B cell (primary cell): ENCODE measurements around the gene KPNB1. TPM values are rescaled to one million over a fixed set of nuclear protein-coding genes. Genes with fewer than 3 reads are reported as not detected.

Experiments used
- ATAC-seq: fragments of 200-7000 bp; cut with Tn5 transposase; one replicate; pipeline ENCODE4 v1.10.0; 2021; ENCODE audit warnings: low read depth, mild to moderate bottlenecking, moderate number of reproducible peaks, moderate library complexity
- CTCF ChIA-PET: fragments of 350-600 bp; sonication (Branson Sonifier 250); formaldehyde crosslinking; loops from one replicate; lab custom pipeline; 2021; ENCODE audit warnings: antibody characterized with exemption, inconsistent platforms; lab: Charles Lee
- POLR2A ChIA-PET: fragments of 350-600 bp; sonication (Branson Sonifier 250); formaldehyde crosslinking; loops from one replicate; lab custom pipeline; 2021; ENCODE audit warnings: antibody characterized with exemption; lab: Charles Lee
- DNase-seq: peaks from one replicate; pipeline ENCODE4 v3.0.0; 2013
- H2AFZ ChIP-seq: 2 replicates; pipeline ENCODE4 v1.6.1; 2012; ENCODE audit warnings: mild to moderate bottlenecking, low read depth, low read length; ENCODE audit not compliant: insufficient read depth, poor library complexity, severe bottlenecking
- H3K27ac ChIP-seq, 2 donors: 1 replicate in 1 of 2; 2 replicates in 1 of 2; pipeline ENCODE4 v1.5.1; 2012 to 2013; ENCODE audit warnings: low read length in 2 of 2, mild to moderate bottlenecking in 2 of 2, moderate library complexity in 1 of 2
- H3K27me3 ChIP-seq, 4 experiments: fragments of 200-600 bp in 1 of 4; sonication (generic) in 1 of 4; replicated peaks in 1 of 4; 1 replicate in 2 of 4; 2 replicates in 2 of 4; pipeline versions ENCODE4 v1.6.1 to v1.7.0; 2013 to 2016; ENCODE audit warnings: low read length in 3 of 4, mild to moderate bottlenecking in 2 of 4, mixed read lengths in 1 of 4, moderate library complexity in 1 of 4; ENCODE audit not compliant: insufficient read depth in 4 of 4, control insufficient read depth in 3 of 4; ENCODE audit errors: control extremely low read depth in 1 of 4
- H3K36me3 ChIP-seq, 2 experiments: replicated peaks in 1 of 2; 1 replicate in 1 of 2; 2 replicates in 1 of 2; pipeline versions ENCODE4 v1.6.1 to v1.7.1; 2013; ENCODE audit warnings: low read length in 1 of 2; ENCODE audit not compliant: insufficient read depth in 2 of 2, control insufficient read depth in 1 of 2; ENCODE audit errors: control extremely low read depth in 1 of 2, extremely low read depth in 1 of 2
- H3K4me1 ChIP-seq, 2 donors: fragments of 200-600 bp in 1 of 2; sonication (generic) in 1 of 2; 1 replicate in 1 of 2; 2 replicates in 1 of 2; pipeline versions ENCODE4 v1.5.1 to v1.6.1; 2013 to 2017; ENCODE audit warnings: low read length in 2 of 2; ENCODE audit not compliant: control insufficient read depth in 2 of 2, insufficient read depth in 2 of 2
- H3K4me2 ChIP-seq: replicated peaks from 2 replicates; pipeline ENCODE3; 2012; ENCODE audit warnings: mild to moderate bottlenecking, low read depth, low read length; ENCODE audit not compliant: poor library complexity, severe bottlenecking
- H3K4me3 ChIP-seq, 5 experiments: fragments of 200-600 bp in 1 of 5; sonication (generic) in 1 of 5; 1 replicate in 3 of 5; 2 replicates in 2 of 5; pipeline versions ENCODE4 v1.5.1 to v1.7.0; 2011 to 2016; ENCODE audit warnings: low read length in 4 of 5, mild to moderate bottlenecking in 4 of 5, low read depth in 2 of 5, control low read depth in 1 of 5, moderate library complexity in 1 of 5; ENCODE audit not compliant: insufficient read depth in 1 of 5; ENCODE audit errors: control extremely low read depth in 1 of 5, extremely low read depth in 1 of 5
- H3K79me2 ChIP-seq: fragments of 200-600 bp; sonication (generic); one replicate; pipeline ENCODE4 v1.6.0; 2016; ENCODE audit warnings: low read length; ENCODE audit not compliant: control insufficient read depth, insufficient read depth
- H3K9ac ChIP-seq: fragments of 200-600 bp; sonication (generic); 2 replicates; pipeline ENCODE4 v1.6.1; 2017; ENCODE audit warnings: mild to moderate bottlenecking, low read length, moderate library complexity
- H3K9me3 ChIP-seq, 3 donors: one replicate each; pipeline versions ENCODE4 v1.6.1 to v1.7.1; 2013; ENCODE audit warnings: low read length in 2 of 3; ENCODE audit not compliant: control insufficient read depth in 2 of 3, insufficient read depth in 1 of 3; ENCODE audit errors: control extremely low read depth in 1 of 3
- H4K20me1 ChIP-seq: 2 replicates; pipeline ENCODE4 v1.6.0; 2012; ENCODE audit warnings: mild to moderate bottlenecking, low read length; ENCODE audit not compliant: insufficient read depth, control insufficient read depth, poor library complexity, severe bottlenecking
- H3K27ac Mint-ChIP-seq: one replicate; pipeline ENCODE4 v1.8.0; 2021; ENCODE audit warnings: mixed read lengths
- H3K27me3 Mint-ChIP-seq: one replicate; pipeline ENCODE4 v1.8.0; 2021; ENCODE audit warnings: mixed read lengths
- H3K4me1 Mint-ChIP-seq: one replicate; pipeline ENCODE4 v1.8.0; 2021; ENCODE audit warnings: mixed read lengths
- H3K4me3 Mint-ChIP-seq: one replicate; pipeline ENCODE4 v1.8.0; 2021; ENCODE audit warnings: mixed read lengths
- H3K9me3 Mint-ChIP-seq: one replicate; pipeline ENCODE4 v1.8.0; 2022; ENCODE audit warnings: mixed read lengths; ENCODE audit not compliant: insufficient read depth
- EZH2 ChIP-seq: IDR thresholded peaks from 2 replicates; pipeline ENCODE4 v1.6.1; 2012; ENCODE audit warnings: borderline replicate concordance, low read depth, mild to moderate bottlenecking, moderate library complexity, low read length; ENCODE audit not compliant: insufficient read depth, poor library complexity, severe bottlenecking
- WGBS: methylation state at CpG from one replicate; pipeline ENCODE4 v1.1.5; 2013; ENCODE audit warnings: missing lambda C conversion rate; ENCODE audit not compliant: insufficient coverage; 5-methylcytosine and 5-hydroxymethylcytosine counted together
- intact Hi-C: fragments of 100-400 bp; cut with micrococcal nuclease; formaldehyde crosslinking; loops from one replicate; pipeline ENCODE4 v1.10.0; 2022
- polyA plus RNA-seq: library from polyadenylated mRNA; depleted of rRNA; stranded (reverse); fragments of >200 nt; gene quantifications from 2 replicates; pipeline ENCODE4 v1.2.3, GENCODE V29; 2012
- total RNA-seq, 2 donors: library from RNA; stranded (reverse); fragments of 120-200 nt in 1 of 2; gene quantifications; 1 replicate in 1 of 2; 2 replicates in 1 of 2; pipeline versions ENCODE4 v1.2.3 to v1.2.4, GENCODE V29; 2013 to 2022
- TF ChIP-seq, protein P1 (sequence below): fragments of 200-600 bp; IDR thresholded peaks from one replicate; pipeline ENCODE4 v1.8.0; 2022; ENCODE audit warnings: antibody characterized with exemption, mild to moderate bottlenecking

The KPNB1 gene
- total and polyA plus RNA-seq, 2 donors (not counting 1 experiment from before 2014, with no cell fraction given), result 60.6 to 278 TPM

DNA sequence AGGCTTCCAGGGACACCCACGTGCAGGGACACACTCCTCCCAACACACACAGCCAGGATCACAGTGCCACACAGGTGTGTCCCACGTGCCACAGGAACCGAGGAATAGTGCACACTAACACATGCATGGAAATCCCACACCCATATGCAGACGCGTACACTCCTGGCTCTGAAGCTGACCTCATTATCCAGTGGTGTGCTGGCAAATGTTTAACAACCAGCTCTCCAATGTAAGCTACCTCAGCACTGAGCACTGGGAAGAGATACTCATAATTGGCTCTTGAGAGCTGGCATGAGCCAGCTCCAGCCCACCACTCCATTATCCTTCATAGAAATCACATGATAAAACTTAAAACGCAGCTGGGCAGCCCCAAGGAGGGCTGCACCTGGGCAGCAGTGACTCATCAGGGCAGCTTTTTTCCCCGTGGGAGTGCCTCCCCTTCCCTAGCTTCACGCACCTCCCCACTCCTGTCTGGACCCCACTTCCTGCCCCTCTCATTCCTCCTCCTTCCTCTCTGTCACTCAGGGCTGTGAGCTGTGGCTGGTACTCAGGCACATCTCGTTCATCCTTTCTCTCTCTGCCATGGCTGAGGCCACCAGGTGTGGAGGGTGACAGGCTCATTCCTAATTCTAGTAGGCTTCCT lies 68.4 kb downstream of the KPNB1 start:
- 24% methylated on average over 9 of the region's 9 CpGs for WGBS
- Histone ChIP-seq H3K9ac (no peak overlapping the region), H3K36me3 (no peaks in the 10 kb centered on the region), H3K4me3 (no peak overlapping the region), H3K4me2 (no peak overlapping the region), H2AFZ (no peak overlapping the region), H3K79me2 (no peaks in the 10 kb centered on the region), H3K27ac (no peak overlapping the region), H3K27me3 (peaks cover 0 to 17% (median 11%) of the 10 kb centered on the region in 4 experiments), H4K20me1 (no peaks in the 10 kb centered on the region), H3K4me1 (peaks cover 77 to 90% of the 10 kb centered on the region in 2 donors), H3K9me3 (no peaks in the 10 kb centered on the region)
- peak overlapping the region; percentile 16 for H3K27ac Mint-ChIP-seq
- peak overlapping the region; percentile 21 for H3K4me3 Mint-ChIP-seq
- ChIA-PET CTCF (interaction anchor here (1.0 to 2.9 kb wide), 10 partner anchors 10 to 54 kb away, joined by 3 to 30 read pairs (median 6); partner anchors contain the start of gene TBX21), POLR2A (interaction anchor here (0.6 to 1.4 kb wide), 2 partner anchors 20 to 223 kb away, joined by 3 to 7 read pairs; no protein-coding TSS in a partner anchor)
- H3K27me3 Mint-ChIP-seq, result peaks cover 9% of the 10 kb centered on the region
- peaks cover 86% of the 10 kb centered on the region for H3K4me1 Mint-ChIP-seq
- no peak for DNase-seq
- intact Hi-C loops, result no loop called here
- TF ChIP-seq EZH2, result no peak
- TF ChIP-seq, protein P1, sequence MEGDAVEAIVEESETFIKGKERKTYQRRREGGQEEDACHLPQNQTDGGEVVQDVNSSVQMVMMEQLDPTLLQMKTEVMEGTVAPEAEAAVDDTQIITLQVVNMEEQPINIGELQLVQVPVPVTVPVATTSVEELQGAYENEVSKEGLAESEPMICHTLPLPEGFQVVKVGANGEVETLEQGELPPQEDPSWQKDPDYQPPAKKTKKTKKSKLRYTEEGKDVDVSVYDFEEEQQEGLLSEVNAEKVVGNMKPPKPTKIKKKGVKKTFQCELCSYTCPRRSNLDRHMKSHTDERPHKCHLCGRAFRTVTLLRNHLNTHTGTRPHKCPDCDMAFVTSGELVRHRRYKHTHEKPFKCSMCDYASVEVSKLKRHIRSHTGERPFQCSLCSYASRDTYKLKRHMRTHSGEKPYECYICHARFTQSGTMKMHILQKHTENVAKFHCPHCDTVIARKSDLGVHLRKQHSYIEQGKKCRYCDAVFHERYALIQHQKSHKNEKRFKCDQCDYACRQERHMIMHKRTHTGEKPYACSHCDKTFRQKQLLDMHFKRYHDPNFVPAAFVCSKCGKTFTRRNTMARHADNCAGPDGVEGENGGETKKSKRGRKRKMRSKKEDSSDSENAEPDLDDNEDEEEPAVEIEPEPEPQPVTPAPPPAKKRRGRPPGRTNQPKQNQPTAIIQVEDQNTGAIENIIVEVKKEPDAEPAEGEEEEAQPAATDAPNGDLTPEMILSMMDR, result no peak
- no peak for ATAC-seq
- no peaks in the 10 kb centered on the region for H3K9me3 Mint-ChIP-seq
